ENCODE results near the gene PPP6R3.

DNA sequence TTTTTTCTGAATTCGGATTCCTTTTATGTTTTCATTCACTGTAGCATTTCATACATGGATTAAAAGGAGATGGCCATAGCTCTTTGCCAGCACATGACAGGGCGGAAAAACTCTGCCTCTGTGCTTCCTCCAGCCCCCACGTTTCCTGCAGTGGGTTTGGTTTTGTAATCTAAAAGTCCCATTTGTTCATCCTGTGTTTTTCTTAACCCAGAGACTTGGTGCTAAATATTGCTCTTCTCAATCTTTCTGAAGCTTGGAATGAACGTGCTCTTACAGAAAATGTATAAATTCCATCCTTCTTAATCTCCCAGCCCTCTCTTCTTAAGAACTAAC, 89.9 kb downstream of the PPP6R3 start:
- TF ChIP-seq, protein P1, sequence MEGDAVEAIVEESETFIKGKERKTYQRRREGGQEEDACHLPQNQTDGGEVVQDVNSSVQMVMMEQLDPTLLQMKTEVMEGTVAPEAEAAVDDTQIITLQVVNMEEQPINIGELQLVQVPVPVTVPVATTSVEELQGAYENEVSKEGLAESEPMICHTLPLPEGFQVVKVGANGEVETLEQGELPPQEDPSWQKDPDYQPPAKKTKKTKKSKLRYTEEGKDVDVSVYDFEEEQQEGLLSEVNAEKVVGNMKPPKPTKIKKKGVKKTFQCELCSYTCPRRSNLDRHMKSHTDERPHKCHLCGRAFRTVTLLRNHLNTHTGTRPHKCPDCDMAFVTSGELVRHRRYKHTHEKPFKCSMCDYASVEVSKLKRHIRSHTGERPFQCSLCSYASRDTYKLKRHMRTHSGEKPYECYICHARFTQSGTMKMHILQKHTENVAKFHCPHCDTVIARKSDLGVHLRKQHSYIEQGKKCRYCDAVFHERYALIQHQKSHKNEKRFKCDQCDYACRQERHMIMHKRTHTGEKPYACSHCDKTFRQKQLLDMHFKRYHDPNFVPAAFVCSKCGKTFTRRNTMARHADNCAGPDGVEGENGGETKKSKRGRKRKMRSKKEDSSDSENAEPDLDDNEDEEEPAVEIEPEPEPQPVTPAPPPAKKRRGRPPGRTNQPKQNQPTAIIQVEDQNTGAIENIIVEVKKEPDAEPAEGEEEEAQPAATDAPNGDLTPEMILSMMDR (conservative IDR thresholded peaks at IDR 0.05; ENCODE audit: low read length): no peak
- no peak for TF ChIP-seq EZH2phosphoT487 (IDR thresholded peaks at IDR 0.05; ENCODE audit: borderline replicate concordance)

Measured in Loucy (cell line).